Thyroid gland (tissue), 4 donors: ENCODE data around the gene DQX1.

ENCODE experiments used
- CTCF ChIP-seq, 6 experiments: fragments of 200-600 bp in 3 of 6; fragments of 450-650 bp in 3 of 6; sonication (generic) in 3 of 6; IDR thresholded peaks; one replicate each; pipeline ENCODE4 v1.5.1; 2016 to 2019; ENCODE audit warnings: antibody characterized with exemption in 6 of 6, mild to moderate bottlenecking in 2 of 6, inconsistent platforms in 1 of 6, moderate library complexity in 1 of 6
- POLR2A ChIP-seq, 2 donors: fragments of 450-650 bp; IDR thresholded peaks; one replicate each; pipeline ENCODE4 v1.6.1; 2017; ENCODE audit warnings: antibody characterized with exemption in 2 of 2, mild to moderate bottlenecking in 2 of 2, moderate library complexity in 1 of 2

- TF ChIP-seq CTCF (IDR thresholded peaks at IDR 0.05) (no peak), POLR2A (IDR thresholded peaks at IDR 0.05) (no peak)
Observed at GRCh38 chr2:74525717-74526648, at the start of gene DQX1.
